Myocyte (in vitro differentiated cells): ENCODE results near the gene JARID2. TPM values are rescaled to one million over a fixed set of nuclear protein-coding genes. Genes with fewer than 3 reads are reported as not detected.
A peak's percentile ranks its signal among the peaks of the same experiment; 100 is the strongest.

Experiments used
- DNase-seq: peaks from one replicate; pipeline ENCODE4 v3.0.0-alpha.2; 2012; ENCODE audit warnings: low read depth
- total RNA-seq: library from RNA; depleted of rRNA; stranded (reverse); fragments of >200 nt; gene quantifications from 2 replicates; pipeline ENCODE4 v1.2.3, GENCODE V29; 2014

The JARID2 gene
- total RNA-seq, 1 donor from 2014 or later = 10.1 TPM

DNA sequence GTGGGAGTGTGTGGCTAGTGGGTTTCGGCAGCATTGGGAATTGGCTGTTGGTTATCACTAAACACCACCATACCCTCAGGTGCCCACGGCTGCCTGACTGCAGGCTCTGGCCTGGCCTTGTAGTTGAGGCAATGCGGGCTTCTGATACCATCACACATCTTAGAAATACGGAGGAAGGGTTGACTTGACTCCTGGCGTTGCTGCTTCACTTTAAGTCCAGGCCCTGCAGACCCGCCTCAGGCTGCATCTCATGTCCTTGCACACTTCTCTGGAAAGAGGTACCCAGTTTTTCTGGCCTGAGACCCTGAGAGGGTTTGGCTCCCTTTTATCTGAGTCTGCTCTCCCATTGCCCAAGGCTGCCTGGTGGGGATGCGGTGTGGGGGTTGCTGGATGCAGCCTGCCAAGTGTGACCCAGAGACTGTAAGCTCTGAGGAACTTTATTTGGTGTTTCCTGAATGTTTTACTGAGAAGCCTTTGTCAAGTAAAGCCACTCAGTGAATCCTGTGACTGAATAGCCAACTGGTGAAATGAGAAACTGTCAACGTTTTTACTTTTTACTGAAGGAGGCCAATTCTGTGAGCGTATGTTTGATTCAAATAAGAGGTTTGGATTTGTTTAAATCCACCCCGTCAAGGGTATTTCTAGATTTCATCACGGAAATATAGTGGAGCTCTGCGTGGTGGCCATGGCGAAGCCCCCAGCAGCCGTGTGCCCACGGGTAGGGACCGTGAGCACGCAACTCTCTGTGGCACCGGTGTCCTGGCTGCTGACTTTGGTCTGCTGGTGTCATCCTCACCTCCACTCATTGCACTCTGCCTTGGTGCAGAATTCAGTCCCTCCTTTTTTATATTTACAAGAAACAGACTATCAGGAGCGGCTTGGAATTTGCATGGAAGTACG, 256.8 kb downstream of the JARID2 start:
- no peak for DNase-seq

DNA sequence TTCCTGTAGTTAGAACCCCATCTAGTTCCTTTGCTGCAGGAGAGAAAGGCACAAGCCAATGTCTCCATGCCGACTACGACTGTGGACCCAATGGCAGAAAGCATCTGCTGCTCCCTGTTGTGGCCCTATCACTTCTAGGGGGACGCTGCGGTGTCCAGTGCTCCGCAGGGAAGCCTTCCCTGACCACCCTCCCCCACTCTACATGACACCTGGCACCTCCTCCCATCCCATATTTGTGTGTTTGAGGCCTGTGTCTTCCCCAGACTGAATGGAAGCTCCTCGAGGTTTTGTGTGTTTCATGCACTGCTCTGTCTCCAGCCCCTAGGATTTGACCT, 257.4 kb downstream of the JARID2 start:
- no peak for DNase-seq

DNA sequence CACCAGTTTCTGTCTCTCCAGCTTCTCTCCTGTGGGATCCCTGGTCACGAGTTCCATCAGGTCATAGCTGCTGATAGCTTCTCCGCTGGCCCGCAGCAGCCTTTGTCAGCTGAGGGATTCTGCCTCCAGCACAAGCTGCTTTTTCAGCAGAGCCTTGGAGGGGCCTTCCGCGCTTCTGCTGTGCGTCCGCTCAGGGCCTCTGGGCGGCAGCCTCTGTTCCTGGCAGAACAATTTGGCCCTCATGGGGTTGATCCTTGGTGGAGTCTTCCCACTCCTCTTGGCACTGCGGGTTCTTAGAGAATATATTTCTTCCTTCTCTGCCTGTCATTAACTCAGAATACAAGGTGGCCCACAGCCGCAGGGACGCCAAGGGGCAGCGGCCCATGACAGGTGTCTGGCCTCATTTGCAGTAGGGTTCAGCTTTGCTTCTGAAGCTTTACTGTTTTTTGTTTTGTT, 258.2 kb downstream of the JARID2 start:
- peak; percentile 37 for DNase-seq

DNA sequence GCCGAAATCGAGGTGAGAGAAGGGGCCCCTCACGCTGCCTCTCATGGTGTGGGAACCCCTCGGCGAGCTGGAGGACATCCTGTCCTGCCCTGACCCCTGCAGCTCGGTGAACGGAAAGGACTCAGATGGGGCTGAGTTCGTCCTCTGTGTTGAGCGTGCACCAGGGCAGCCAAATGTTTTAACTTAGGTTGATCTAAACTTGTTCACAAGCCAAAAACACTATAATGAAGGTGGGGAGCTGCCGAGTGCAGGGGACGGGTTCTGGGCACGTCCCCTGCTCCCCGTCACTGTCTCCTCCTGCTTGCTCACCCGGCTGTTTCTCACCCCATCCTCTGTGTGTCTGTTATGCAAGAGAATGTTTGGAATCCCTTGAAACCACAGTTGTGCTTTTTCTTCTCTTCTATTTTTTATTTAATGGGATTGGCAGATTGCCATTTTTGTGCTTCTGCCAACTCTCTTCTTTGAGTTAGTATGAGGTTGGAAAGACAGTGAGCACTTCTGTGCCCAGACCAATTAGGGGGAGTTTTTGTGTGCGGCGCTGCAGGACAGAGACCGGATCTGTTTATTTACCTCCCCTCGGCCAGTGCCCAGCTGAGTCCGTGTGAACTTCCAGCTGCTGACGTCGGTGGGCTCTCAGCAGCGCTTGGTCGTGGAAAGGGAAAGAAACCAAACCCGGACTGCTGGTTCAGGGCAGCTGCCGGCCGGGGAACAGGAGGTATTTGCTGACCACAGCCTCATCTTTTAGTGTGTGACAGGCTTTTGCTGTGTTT, 258.9 kb downstream of the JARID2 start:
- peak; percentile 99 for DNase-seq

DNA sequence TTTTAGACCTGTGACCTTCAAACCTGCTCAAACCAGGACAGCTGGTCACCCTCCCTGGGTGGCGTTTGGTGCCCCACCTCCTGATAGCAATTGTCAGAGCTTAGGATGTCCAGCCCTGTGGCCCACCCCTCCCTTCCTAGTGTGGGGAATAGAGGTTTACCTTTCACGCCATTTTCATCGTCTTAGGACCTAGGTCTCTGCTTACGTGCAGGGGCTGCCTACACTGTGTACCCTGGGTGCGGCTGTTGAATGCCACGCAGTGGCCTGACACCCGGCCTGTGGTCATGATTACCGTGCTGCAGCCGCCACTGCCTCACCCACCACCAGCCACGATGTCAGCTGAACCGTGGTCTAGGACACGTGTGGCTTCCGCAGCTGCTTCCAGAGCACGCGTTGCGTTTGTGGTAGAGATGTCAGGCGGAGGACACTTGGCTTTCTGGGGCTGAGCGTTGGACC, 259.6 kb downstream of the JARID2 start:
- DNase-seq = peak; percentile 97

DNA sequence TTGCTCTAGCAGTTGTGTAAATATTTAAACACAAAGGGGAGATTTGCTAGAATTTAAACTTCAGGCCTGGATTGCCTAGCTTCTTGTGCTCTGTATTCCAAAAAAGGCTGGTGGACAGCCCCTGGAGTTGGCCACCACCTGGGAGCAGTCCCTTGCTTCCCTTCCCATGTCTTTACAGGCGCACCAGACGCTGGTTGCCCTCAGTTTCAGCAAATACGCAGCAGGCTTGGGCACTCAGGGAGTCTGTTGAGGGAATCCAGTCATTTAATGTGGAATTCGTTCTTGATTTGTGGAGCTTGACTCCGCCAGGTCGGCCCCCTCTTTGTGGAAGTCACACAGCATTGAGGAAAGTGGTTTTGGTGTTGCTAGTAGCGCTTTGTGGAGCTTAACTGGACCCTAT, 260.2 kb downstream of the JARID2 start:
- no peak for DNase-seq

DNA sequence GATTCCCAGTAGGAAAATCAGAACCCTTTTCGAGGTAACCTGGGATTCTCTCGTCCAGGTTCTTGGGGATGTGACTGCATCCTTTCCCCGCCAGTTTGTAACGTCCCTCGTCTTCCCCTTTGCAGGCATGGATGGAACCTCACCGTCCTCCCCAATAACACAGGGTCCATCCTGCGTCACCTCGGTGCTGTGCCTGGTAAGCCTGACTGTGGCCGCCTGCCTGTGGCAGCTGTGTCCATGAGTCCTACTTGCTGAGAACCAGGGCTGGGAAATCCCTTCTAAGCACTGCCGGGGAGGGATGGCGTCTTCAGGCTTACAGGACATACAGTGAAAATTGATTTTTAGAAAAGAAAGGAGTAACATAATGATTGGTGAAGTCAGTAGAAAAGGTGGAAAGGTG, 261.4 kb downstream of the JARID2 start:
- DNase-seq = no peak

DNA sequence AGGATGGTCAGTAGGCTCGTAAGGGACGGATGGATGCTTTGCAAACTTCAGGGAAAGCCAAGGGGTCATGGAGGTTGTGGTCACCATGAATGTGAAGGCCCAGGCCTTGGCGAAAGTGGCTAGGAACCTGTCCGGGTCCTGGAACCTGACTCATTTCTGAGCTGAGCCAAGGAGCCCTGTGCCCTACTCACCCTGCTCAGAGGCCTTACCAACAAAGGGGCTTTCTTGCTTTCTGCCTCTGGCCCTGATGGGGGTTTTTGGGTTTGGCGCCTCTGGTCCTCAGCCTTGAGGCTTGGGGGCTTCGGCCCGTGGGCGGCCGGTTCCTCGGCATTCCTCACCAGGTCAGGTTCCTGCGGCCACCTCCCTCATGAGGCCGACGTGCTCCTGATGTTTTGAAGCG, 261.9 kb downstream of the JARID2 start:
- no peak for DNase-seq

DNA sequence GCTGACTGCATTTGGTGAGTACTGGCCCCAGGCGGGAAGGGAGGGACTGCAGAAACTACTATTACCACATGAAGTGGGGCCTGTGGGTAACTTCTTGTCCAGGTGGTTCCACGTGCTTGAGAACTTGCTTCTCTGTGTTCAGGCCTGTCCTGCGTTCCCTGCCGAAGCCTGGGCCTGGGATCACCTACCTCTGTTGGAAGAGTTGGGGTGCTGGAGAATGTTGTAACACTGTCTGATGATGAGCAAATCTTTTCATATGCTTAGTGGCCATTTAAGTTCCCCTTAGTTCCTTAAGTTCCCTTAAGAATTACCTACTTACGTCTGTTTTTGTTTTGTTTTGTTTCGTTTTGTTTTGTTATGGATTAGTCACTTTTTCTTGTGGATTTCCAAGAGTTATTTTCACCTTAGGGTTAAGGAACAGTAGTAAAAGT, 262.6 kb downstream of the JARID2 start:
- DNase-seq = no peak

DNA sequence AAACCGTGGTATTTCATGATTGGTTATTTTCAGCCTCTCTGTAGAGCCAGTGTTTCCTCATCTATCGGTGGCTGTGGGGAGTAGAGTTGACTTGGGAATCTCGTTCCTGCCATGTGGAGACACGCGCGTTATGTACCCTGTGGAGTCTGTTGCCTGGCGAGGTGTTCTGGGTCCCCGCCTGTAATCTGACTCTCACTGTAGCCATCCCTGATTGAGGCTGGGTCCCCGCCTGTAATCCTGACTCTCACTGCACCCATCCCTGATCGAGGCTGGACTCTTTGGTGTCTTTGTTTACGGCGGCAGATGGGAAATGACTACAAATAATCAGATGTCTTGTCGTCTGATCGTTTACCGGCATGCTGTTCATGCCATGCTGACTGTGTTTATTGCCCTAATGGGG, 263.1 kb downstream of the JARID2 start:
- DNase-seq = no peak

DNA sequence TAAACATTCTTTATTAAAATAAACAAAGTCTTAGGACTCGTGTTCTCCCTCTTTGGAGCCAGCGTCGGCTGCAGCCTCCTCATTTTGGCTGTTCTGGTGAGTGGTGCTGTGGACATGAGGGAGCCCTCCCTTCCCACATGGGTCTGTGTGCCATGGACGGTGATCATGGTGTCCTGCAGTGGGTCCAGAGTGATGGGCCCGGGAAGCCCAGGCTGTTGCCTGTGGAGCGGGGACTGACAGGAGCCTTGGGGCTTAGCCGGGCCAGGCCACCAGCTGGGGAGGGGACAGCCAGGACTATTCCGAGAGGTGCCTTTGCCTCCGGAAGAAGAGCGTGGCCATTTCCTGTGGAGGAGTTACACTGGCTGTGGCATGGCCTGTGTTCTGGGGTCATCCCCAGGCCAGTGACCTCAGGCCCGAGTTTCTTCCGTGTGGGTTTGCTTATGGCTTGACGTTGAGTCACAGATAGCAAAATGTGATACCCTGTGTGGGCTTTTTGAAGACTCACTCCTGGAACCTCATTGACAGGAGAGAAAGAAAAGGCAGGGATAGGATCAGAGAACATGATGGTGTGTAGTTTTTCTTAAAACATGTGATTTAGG, 263.6 kb downstream of the JARID2 start:
- no peak for DNase-seq

DNA sequence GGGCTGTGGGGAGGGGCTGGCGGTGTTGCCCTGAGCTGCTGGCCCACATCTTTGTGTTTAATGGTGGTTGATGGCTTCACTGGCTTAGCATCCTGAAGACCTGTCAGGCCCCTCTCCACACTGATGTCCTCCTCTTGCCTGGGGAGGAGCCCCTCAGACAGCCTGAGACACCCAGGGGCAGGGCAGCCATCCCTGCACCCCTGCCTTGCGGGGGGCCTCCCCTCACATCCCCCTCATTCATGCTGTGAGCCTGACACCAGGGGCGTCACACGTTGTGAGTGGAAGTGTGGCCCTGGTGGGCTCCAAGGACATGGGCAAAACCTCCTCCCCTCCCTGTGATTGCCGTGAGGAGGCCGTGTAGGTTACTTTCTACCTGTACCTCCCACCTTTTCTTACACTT, 264.3 kb downstream of the JARID2 start:
- DNase-seq = no peak

DNA sequence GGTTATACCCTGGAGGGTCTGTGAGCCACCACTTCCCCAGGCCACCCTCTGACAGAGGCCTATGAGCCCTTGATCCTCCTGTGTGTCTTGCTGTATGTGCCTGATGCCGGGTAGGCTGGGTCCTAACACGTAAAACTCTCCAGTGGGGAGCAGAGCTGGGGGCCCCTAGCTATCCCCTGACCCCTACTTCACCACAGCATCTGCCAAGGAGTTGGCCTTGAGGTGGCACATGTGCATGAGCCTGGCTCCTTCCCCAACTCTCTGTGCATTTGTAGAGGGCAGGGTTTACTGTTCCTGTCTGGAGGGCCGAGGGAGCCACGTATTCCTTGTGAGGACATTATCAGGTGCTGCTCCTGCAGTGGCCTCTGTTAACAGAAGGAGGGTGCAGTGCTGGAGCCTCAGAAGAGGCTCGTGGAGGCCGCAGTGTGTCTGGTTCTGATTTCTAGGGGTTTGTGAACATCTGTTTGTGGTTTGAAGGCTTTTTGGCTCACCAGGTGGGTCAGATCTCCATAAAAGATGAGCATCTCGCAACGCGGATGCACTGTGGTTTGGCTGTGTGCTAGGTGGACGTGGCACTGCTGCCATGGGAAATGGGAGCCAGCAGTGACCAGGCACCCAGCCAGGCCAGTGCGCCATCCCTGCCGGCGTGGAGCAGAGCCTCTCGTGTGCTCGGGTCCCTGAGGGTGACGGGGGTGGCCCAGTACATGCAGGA, 264.8 kb downstream of the JARID2 start:
- no peak for DNase-seq

DNA sequence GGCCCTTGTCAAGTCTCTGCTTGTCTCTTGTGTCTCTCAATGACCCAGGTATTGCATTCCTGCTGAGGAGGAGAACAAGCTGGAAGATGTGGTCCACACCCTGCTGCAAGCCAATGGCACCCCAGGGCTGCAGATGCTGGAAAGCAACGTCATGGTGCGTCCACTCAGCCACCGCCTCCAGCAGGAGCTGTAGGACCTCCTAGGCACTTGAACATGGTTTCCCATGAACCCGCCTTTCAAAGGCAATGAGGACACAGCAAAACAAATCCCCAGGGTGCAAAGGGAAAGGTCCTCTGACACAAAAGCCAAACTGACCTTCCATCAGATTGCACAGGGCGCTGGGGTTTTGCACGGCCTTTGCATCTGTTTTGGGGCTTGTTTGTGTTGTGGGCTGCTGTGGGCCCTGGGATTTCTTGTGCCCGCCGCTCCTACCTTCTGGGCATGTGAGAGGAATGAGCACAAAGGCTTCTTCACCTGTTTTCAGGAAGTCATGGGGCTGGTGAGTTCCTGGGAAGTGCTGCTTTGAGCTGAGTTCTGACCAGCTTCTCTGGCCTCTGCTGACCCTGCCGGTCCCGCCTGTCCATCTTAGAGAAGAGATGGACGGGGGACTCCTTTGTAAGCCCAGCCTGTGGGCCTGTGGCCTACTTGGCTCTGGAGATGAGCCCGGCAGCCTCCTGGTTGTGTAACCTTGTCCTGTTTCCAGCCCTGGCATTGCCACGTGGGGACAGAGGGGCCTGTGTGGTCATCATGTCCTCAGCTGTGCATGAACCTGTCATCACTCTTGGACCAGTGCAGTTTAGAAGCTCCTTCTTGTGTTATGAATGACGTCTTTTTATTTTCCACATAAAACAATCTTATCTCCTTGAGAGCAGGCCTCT, 265.6 kb downstream of the JARID2 start:
- peak; percentile 47 for DNase-seq

DNA sequence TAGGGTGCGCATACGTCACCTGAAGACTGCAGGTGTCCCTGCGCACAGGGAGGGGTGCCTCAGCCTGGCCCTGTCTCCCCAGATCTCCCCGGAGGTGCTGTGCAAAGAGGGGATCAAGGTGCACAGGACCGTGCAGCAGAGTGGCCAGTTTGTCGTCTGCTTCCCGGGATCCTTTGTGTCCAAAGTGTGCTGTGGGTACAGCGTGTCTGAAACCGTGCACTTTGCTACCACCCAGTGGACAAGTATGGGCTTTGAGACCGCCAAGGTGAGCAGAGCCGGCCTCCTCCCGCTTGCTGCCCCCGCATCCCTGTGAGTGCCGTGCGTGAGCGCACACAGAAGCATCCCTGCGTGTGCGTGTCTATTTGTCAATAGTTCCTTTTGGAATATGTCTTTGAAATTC, 266.3 kb downstream of the JARID2 start:
- DNase-seq = no peak

DNA sequence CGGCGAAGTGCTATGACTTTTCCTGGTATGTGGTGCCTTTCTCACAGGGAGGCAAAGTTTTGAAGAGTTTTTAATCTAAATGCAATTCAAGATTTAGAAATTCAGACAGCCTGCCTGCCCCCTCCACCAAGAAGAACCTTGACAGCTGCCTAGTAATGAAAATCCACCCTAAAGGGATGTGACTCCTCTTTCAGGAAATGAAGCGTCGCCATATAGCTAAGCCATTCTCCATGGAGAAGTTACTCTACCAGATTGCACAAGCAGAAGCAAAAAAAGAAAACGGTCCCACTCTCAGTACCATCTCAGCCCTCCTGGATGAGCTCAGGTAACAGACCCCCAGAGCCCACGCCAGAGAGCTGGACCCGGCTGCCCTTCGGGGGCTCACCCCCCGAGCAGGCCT, 266.9 kb downstream of the JARID2 start:
- DNase-seq = no peak

DNA sequence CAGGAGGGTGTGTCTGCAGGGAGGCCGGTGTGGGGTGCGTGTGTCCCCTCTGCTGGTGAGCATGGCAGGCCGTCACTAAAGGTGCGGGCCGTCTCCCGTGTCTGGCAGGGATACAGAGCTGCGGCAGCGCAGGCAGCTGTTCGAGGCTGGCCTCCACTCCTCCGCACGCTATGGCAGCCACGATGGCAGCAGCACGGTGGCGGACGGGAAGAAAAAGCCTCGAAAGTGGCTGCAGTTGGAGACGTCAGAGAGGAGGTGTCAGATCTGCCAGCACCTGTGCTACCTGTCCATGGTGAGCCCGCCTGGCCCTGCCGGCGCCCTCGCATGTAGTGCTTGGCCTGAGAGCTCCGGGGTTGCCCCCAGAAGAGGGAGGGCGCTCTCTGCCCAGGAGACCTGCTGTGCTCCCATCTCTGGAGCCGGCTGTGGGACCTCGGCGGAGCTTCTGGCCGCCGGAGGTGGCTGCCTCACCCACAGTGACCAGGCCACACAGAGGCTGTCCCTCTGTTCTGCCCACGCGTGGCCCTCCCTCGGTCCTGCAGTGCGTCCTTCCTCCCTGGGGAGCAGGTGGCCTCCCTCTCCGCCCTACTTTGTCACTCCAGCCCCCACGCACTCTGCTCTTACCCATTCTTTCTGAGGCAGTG, 267.4 kb downstream of the JARID2 start:
- no peak for DNase-seq

DNA sequence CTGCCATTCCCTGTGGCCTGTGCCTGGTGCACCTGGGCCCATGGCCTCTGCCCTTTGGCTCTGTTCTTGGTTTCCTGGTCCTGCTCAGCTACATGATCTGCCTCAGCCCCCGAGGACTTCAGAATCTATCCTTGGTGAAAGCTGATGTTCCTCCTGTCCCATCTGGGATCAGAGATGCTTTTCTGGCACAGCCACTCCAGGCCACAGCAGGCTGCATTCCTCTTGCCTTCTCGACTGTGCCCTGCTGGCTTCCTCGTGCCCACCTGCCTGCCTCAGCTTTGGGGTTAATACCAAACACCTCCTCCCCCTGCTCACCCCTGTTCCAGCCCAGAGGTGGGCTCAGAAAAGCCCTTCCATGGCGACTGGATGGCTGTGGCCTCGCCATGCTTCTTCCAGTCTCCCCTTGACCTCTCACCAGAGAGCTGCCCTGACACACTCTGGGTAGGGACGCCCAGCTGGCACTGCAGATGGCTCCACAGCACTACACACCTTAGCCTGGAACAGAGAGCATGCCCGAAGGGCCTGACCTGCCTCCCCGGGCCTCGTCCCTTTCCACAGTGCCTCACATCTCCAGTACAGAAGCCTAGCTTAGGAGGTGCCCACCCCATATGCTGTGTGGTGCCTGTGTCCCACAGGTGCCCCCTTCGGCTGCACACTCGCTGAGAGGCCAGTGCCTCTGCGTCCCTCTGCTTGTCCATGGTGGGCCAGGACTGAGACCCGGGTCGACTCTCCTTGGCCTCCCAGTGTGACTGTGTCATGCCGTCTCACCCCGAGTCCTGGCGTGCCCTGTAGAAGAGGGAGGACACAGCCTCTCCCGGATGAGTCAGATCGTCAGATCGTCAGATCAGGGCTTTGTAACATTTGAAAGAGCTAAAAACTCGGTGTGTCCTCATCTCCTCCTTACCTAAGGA, 268.2 kb downstream of the JARID2 start:
- no peak for DNase-seq

DNA sequence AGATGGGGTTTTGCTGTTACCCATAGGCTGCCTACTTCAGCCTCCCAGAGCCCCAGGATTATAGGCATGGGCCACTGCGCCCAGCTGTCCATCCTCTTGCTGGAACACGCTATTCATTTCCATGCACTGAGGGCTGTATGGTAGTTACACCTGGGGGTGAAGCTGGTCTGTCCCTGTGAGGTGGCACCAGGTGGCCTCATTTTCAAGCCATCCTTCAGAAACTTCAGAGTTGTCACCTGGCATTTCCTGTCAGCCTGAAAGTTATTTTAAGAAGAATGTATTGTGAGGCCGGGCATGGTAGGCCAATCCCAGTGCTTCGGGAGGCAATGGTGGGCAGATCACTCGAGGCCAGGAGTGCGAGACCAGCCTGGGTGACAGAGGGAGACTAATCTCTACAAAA, 269.4 kb downstream of the JARID2 start:
- no peak for DNase-seq
